GM19395 (cell line): ENCODE measurements around the gene ACTMAP.
"Not testable (repeated sequence)": the region's sequence is repeated elsewhere in the genome, so short reads cannot be mapped to it uniquely, and the experiment has no call there.

ENCODE experiments used
- ATAC-seq: cut with Tn5 transposase; IDR thresholded peaks from one replicate; pipeline ENCODE4 v1.9.1; 2021; ENCODE audit warnings: mild to moderate bottlenecking, moderate library complexity; ENCODE audit not compliant: unreplicated experiment

ACTMAP gene, protein sequence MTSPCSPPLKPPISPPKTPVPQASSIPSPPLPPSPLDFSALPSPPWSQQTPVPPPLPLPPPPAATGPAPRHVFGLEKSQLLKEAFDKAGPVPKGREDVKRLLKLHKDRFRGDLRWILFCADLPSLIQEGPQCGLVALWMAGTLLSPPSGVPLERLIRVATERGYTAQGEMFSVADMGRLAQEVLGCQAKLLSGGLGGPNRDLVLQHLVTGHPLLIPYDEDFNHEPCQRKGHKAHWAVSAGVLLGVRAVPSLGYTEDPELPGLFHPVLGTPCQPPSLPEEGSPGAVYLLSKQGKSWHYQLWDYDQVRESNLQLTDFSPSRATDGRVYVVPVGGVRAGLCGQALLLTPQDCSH

GRCh38 chr19:40750058-40750873, at the start of gene ACTMAP:
Gene ACTMAP, minus strand, starts transcription at chr19:40750477. Its CDS starts 674 bp downstream, at chr19:40749803.
- ATAC-seq, result peak; percentile 84

DNA sequence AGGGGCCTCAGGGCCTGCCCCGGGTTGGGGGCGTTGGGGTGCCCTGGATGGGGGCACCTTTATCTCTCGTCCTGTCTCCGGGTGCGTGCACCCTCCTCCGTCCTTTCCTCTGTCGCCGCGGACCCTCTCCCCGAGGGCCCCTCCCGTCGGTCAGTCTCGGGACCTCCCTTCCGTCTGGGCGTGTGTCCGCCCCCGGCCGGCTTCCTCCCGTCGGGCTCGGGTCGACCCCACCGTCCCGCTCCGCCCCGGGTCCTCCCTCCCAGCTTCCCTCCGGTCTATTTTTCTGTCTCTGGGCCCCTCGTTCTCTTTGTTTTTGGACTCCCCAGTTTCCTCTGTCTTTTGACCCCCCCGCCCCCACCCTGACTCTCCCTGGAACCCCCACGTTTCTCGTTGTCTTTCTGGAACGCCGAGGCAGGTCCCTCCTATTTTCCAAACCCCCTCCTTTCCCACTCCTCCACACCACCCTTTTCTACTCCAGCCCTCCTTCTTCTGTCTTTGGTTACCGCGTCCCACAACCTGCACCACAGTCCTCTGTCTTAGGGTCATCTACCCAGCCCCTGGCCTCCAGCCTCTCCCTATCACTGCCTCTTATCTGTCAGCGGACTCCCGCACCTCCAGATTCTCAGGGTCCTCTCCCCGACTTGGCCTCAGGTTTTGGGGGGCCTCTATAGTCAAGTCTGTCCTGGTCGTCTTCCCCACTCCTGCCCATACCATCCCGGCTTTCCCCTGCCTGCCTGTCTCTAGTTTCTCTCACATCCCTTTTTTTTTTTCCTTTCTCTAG, 49.5 kb upstream of the ACTMAP start:
- ATAC-seq, result no peak

GRCh38 chr19:40798683-40799557, 48.6 kb upstream of the ACTMAP start, which contains the start of gene EGLN2:
Gene EGLN2, plus strand, starts transcription at chr19:40799191. Its CDS starts 1,382 bp downstream, at chr19:40800573.
- peak; percentile 72 for ATAC-seq

DNA sequence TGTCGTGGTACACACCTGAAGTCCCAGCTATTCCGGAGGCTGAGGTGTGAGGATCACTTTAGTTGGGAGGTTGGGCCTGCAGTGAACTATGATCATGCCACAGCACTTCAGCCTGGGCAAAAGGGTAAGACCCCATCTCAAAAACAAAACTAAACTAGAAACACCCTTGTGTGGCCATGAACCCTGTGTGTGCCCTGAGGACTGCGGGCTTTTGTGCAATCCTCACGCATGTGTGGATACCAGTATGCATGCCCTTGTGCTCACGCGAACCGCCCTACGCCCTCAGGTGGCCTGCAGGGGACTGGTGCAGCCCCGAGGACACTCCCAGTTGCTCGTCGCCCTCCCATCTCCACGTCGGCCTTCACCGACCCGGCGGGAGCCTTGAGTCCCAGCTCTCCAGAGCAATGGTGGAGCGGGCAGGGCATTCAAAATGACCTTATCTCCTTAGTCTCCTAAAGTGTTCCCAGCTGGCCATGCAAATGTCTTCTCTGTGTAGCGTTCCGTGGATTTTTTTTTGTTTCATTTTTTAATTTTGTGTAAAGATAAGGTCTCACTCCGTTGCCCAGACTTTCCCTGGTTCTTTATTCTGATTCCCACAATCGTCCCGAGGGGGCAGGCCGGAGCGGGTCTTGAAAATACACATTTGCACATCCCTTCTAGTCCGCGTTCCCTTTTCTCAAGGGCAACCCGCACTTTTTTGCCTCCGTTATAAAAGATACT, 47.8 kb upstream of the ACTMAP start:
- peak; percentile 30 for ATAC-seq

DNA sequence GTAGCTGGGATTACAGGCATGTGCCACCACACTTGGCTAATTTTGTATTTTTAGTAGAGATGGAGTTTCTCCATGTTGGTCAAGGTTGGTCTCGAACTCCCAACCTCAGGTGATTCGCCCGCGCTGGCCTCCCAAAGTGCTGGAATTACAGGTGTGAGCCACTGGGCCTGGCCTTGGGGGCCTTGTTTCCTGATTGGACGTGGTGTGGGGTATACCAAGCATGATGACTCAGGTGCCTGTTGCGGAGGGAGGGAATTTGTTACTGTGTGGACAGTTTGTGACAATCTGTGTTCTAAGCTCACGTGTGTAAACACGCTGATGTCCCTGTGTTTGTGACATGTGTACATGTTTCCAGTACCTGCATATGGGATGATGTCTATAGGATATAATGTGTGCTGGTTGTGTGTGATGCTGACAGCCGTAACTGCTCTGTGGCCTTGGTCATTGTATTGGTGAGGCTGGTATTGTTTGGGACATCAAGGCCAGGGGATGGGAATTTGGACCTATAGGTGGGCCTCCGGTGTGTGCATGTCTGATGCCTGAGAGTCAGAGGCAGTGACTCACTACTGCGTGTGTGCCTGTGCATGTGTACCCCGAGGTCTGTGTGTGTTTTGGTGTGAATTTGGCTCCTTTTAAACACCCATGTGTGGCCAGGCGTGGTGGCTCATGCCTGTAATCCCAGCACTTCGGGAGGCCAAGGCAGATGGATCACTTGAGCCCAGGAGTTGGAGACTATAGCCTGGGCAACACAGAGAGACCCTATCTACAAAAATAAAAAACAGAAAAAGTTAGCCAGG, 47.1 kb upstream of the ACTMAP start:
- no peak for ATAC-seq

DNA sequence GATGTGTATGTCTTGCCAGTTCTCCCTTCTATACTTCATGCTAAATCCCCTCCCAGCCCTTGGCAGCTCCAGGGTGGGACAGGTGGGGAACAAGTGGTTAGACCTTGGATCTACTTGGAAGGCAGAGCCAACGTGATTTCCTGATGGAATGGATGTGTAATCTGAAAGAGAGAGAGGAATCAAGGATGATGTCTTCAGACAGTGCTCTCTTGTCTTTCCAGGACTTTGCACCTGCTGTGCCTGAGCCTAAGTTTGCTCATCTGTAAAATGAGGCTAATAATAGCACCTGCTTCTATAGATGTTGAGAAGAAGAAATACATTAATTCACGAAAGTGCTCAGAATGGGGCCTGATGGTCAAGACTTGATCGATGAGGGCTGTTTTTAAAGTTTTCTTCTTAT, 41.7 kb upstream of the ACTMAP start:
- ATAC-seq, result no peak

DNA sequence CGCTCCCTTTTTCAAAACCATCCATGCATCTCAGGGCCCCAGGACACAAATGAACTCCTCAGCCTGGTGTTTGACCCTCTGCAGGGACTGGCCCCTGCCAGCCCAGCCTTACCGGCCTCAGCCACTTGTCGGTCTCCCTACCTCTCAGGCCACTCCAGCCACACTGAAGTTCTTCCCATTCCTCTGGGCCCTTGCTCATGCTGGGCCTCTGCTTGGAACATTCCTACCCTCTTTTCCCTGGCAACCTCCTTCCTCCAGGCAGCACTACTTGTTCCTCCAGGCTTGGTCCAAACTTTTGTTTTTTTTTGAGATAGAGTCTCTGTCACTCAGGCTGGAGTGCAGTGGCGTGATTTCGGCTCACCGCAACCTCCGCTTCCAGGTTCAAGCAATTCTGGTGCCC, 41.1 kb upstream of the ACTMAP start:
- no peak for ATAC-seq

- no peak for ATAC-seq
These were observed 36.1 kb upstream of the ACTMAP start for GRCh38 chr19:40786060-40787037.

- no peak for ATAC-seq
These were observed 35.2 kb upstream of the ACTMAP start for GRCh38 chr19:40785526-40785925.

DNA sequence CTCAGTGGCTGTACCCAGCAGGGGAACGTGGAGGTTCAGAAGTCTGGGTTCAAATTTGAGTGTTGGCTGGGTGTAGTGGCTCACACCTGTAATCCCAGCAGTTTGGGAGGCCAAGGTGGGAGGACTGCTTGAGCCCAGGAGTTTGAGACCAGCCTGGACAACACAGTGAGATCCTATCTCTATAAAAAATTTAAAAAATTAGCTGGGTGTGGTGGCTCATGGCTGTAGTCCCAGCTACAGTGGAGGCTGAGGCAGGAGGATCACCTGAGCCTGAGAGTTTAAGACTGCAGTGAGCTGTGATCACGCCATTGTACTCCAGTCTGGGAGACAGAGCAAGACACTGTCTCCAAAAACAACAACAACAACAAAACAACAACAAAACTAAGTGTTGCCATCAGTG, 33.9 kb upstream of the ACTMAP start:
- ATAC-seq, result not testable (repeated sequence)

- ATAC-seq, result no peak
These were observed 33.4 kb upstream of the ACTMAP start for GRCh38 chr19:40783711-40784110.

DNA sequence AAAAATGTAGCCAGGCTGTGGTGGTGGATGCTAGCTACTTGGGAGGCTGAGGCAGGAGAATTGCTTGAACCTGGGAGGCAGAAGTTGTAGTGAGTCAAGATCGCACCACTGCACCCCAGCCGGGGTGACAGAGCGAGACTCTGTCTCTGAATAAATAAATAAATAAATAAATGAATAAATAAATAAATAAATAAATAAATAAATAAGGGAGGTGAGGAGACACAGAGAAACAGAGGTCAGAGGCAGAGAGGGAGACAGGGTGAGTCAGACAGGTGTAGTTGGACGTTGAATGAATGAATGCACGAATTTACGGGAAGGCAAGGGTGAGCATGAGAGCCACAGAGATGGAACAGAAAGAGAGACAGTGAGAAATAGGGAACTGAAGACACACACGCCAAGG, 30.9 kb upstream of the ACTMAP start:
- no peak for ATAC-seq

- ATAC-seq, result no peak
These were observed 30.3 kb upstream of the ACTMAP start for GRCh38 chr19:40780582-40780981.

DNA sequence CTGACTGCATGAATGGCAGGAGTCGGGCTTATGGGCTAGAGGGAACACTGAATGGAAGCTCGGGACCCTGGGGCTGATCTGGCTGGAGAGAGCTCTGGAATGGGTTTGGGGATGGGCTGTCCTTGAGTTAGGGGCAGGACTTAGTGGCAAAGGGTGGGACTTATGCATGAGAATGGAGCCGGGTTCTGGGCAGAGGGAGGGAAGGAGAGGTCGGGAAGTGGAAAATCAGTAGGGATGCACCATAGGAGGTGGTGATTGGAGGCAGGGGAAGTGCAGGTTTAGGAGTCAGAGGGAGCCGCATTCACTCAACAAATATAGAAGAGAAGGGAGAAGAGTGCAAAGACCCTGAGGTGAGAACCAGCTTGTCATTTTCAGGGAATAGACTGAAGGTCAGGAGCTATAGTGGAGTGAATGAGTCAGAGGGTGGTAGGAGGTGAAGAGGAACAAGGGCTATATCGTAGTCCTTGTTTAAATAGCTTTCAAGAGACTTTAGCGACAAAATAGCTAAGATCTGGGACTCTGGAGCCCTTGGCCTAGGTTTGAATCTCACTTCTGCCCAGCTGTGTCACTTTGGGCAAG, 28.5 kb upstream of the ACTMAP start:
- no peak for ATAC-seq

- peak; percentile 59 for ATAC-seq
These were observed 27.8 kb upstream of the ACTMAP start, which contains the start of gene RAB4B for GRCh38 chr19:40777937-40778705. Gene RAB4B, plus strand, starts transcription at chr19:40778247. Its CDS starts 129 bp downstream, at chr19:40778376.

- no peak for ATAC-seq
These were observed 27.3 kb upstream of the ACTMAP start for GRCh38 chr19:40777645-40777936.
